Smooth muscle cell (in vitro differentiated cells): Measurements from ENCODE around the gene MINDY3. TPM values are rescaled to one million over a fixed set of nuclear protein-coding genes. Genes with fewer than 3 reads are reported as not detected.

Source experiments
- DNase-seq: peaks from one replicate; lab custom pipeline; 2025; ENCODE audit not compliant: unreplicated experiment; lab: John Stamatoyannopoulos, UW
- H2AFZ ChIP-seq: fragments of 200-600 bp; sonication (generic); 2 replicates; pipeline ENCODE4 v1.6.0; 2016; ENCODE audit warnings: antibody characterized with exemption, low read depth, mild to moderate bottlenecking
- H3F3A ChIP-seq: fragments of 200-600 bp; sonication (generic); 2 replicates; pipeline ENCODE4 v1.6.0; 2017; ENCODE audit warnings: antibody characterized with exemption, low read depth
- H3K27ac ChIP-seq: fragments of 200-600 bp; sonication (generic); 2 replicates; pipeline ENCODE4 v1.5.1; 2016; ENCODE audit warnings: low read depth, mild to moderate bottlenecking
- H3K27me3 ChIP-seq: fragments of 200-600 bp; sonication (generic); 2 replicates; pipeline ENCODE4 v1.6.1; 2016; ENCODE audit warnings: low read depth, mild to moderate bottlenecking
- H3K36me3 ChIP-seq: fragments of 200-600 bp; sonication (generic); 2 replicates; pipeline ENCODE4 v1.5.1; 2016; ENCODE audit warnings: low read depth
- H3K4me1 ChIP-seq: fragments of 200-600 bp; sonication (generic); 2 replicates; pipeline ENCODE4 v1.5.1; 2016; ENCODE audit warnings: low read depth
- H3K4me2 ChIP-seq: fragments of 200-600 bp; sonication (generic); 2 replicates; pipeline ENCODE4 v1.6.0; 2016; ENCODE audit warnings: mild to moderate bottlenecking
- H3K4me3 ChIP-seq: fragments of 200-600 bp; sonication (generic); 2 replicates; pipeline ENCODE4 v1.5.1; 2016; ENCODE audit warnings: mild to moderate bottlenecking
- H3K79me2 ChIP-seq: fragments of 200-600 bp; sonication (generic); 2 replicates; pipeline ENCODE4 v1.6.0; 2016; ENCODE audit warnings: low read depth, mild to moderate bottlenecking
- H3K9ac ChIP-seq: fragments of 200-600 bp; sonication (generic); 2 replicates; pipeline ENCODE4 v1.6.0; 2016; ENCODE audit warnings: low read depth
- H3K9me3 ChIP-seq: fragments of 200-600 bp; sonication (generic); replicated peaks from 2 replicates; pipeline ENCODE4 v1.5.1; 2016; ENCODE audit warnings: low read depth
- H4K20me1 ChIP-seq: fragments of 200-600 bp; sonication (generic); 2 replicates; pipeline ENCODE4 v1.6.0; 2016; ENCODE audit warnings: low read depth
- WGBS: methylation state at CpG from one replicate; pipeline ENCODE4 v1.1.7; 2016; ENCODE audit warnings: low lambda C conversion rate; 5-methylcytosine and 5-hydroxymethylcytosine counted together
- polyA plus RNA-seq: library from polyadenylated mRNA; unstranded; fragments of >200 nt; fragmentation: Nextera tagmentation; extraction: Ambion mirVana; gene quantifications from 2 replicates; pipeline ENCODE4 v1.2.1, GENCODE V29; 2016
- total RNA-seq: library from RNA; depleted of rRNA; stranded (reverse); fragments of >200 nt; gene quantifications from 2 replicates; pipeline ENCODE4 v1.2.3, GENCODE V29; 2014
- TF ChIP-seq, protein P1 (sequence below): fragments of 200-600 bp; sonication (generic); IDR thresholded peaks from 2 replicates; pipeline ENCODE4 v1.5.1; 2017; ENCODE audit warnings: borderline replicate concordance, mild to moderate bottlenecking, antibody characterized with exemption; ENCODE audit not compliant: insufficient read depth, poor library complexity, severe bottlenecking

Gene MINDY3
- total and polyA plus RNA-seq, 2 experiments from 2014 or later: 16.9 to 32.2 TPM

GRCh38 chr10:15791816-15792524 is 68.3 kb downstream of the MINDY3 start:
- H3K9me3 ChIP-seq: no peaks in the 10 kb centered on the region
- no peak overlapping the region for H2AFZ ChIP-seq
- no peak overlapping the region for H3K9ac ChIP-seq
- no peak overlapping the region for H3K4me3 ChIP-seq
- peaks cover 29% of the 10 kb centered on the region for H3F3A ChIP-seq
- H3K4me2 ChIP-seq: peak overlapping the region; percentile 10
- TF ChIP-seq, protein P1, sequence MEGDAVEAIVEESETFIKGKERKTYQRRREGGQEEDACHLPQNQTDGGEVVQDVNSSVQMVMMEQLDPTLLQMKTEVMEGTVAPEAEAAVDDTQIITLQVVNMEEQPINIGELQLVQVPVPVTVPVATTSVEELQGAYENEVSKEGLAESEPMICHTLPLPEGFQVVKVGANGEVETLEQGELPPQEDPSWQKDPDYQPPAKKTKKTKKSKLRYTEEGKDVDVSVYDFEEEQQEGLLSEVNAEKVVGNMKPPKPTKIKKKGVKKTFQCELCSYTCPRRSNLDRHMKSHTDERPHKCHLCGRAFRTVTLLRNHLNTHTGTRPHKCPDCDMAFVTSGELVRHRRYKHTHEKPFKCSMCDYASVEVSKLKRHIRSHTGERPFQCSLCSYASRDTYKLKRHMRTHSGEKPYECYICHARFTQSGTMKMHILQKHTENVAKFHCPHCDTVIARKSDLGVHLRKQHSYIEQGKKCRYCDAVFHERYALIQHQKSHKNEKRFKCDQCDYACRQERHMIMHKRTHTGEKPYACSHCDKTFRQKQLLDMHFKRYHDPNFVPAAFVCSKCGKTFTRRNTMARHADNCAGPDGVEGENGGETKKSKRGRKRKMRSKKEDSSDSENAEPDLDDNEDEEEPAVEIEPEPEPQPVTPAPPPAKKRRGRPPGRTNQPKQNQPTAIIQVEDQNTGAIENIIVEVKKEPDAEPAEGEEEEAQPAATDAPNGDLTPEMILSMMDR: no peak
- no peaks in the 10 kb centered on the region for H4K20me1 ChIP-seq
- no peaks in the 10 kb centered on the region for H3K36me3 ChIP-seq
- DNase-seq: no peak
- H3K4me1 ChIP-seq: peaks cover 8% of the 10 kb centered on the region
- no peaks in the 10 kb centered on the region for H3K27me3 ChIP-seq
- H3K27ac ChIP-seq: peak overlapping the region; percentile 74
- no peaks in the 10 kb centered on the region for H3K79me2 ChIP-seq
- WGBS: 31% methylated on average over 2 of the region's 2 CpGs

- Histone ChIP-seq H3F3A (peaks cover 29% of the 10 kb centered on the region), H2AFZ (no peak overlapping the region), H3K4me1 (peaks cover 8% of the 10 kb centered on the region), H4K20me1 (no peaks in the 10 kb centered on the region), H3K27ac (peak overlapping the region; percentile 74), H3K36me3 (no peaks in the 10 kb centered on the region), H3K4me3 (no peak overlapping the region), H3K4me2 (peak overlapping the region; percentile 30), H3K27me3 (no peaks in the 10 kb centered on the region), H3K9ac (no peak overlapping the region), H3K79me2 (no peaks in the 10 kb centered on the region), H3K9me3 (no peaks in the 10 kb centered on the region)
- TF ChIP-seq, protein P1: no peak
- 48% methylated on average over 1 of the region's 1 CpG for WGBS
- no peak for DNase-seq
Measured at GRCh38 chr10:15789793-15790525, 70.3 kb downstream of the MINDY3 start.

DNA sequence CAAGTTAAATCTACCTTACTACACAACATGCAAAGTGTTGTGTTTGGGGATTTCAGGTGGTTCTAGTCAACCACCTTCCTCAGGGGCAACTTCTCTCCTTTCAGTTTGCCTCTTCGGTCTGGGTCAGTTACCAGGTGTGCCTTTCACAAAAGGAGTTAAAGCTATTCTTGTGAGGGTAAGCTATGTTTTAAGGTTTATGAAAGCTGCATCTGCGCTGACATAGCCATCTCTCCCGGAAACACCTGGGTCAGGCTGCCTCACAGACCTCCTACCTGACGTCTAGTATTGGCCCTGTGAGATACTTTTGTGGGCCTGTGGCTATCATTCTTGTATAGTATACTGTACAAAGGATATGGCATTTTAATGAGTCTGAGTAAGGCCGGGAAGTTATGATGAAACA is 72.9 kb downstream of the MINDY3 start:
- Histone ChIP-seq H2AFZ (no peak overlapping the region), H3K27ac (no peak overlapping the region), H3K9me3 (no peaks in the 10 kb centered on the region), H3F3A (peaks cover 23% of the 10 kb centered on the region), H3K4me3 (no peak overlapping the region), H3K4me1 (peaks cover 8% of the 10 kb centered on the region), H3K79me2 (no peaks in the 10 kb centered on the region), H3K4me2 (no peak overlapping the region), H3K36me3 (no peaks in the 10 kb centered on the region), H4K20me1 (no peaks in the 10 kb centered on the region), H3K27me3 (no peaks in the 10 kb centered on the region), H3K9ac (no peak overlapping the region)
- TF ChIP-seq, protein P1: no peak
- DNase-seq: no peak
- 94% methylated on average over 5 of the region's 5 CpGs for WGBS
